Neural cell (in vitro differentiated cells): ENCODE measurements around the gene RASGRP4. TPM values are rescaled to one million over a fixed set of nuclear protein-coding genes. Genes with fewer than 3 reads are reported as not detected.

Experiments used
- H2AFZ ChIP-seq: fragments of 200-600, 300-800 bp; sonication (generic), shearing (Covaris generic); 2 replicates; pipeline ENCODE4 v1.6.0; 2014; ENCODE audit warnings: low read depth, mild to moderate bottlenecking, antibody characterized with exemption, low read length, moderate library complexity
- H3F3A ChIP-seq: fragments of 200-600 bp; shearing (Covaris generic); 2 replicates; pipeline ENCODE4 v1.6.1; 2016; ENCODE audit warnings: mild to moderate bottlenecking, moderate library complexity, mixed read lengths, antibody characterized with exemption, low read length; ENCODE audit not compliant: insufficient read depth, poor library complexity, severe bottlenecking
- H3K27ac ChIP-seq: fragments of 200-600, 300-800 bp; sonication (generic), shearing (Covaris generic); 2 replicates; pipeline ENCODE4 v1.5.1; 2014; ENCODE audit warnings: mild to moderate bottlenecking, low read length, moderate library complexity
- H3K27me3 ChIP-seq: fragments of 300-800, 200-600 bp; sonication (generic), shearing (Covaris generic); 2 replicates; pipeline ENCODE4 v1.6.0; 2014; ENCODE audit warnings: mild to moderate bottlenecking, low read depth, low read length, moderate library complexity; ENCODE audit not compliant: insufficient read depth
- H3K36me3 ChIP-seq: fragments of 300-800, 200-600 bp; sonication (generic), shearing (Covaris generic); 2 replicates; pipeline ENCODE4 v1.5.1; 2014; ENCODE audit warnings: mild to moderate bottlenecking, antibody characterized with exemption, low read length, moderate library complexity; ENCODE audit not compliant: insufficient read depth
- H3K4me2 ChIP-seq: fragments of 300-800, 200-600 bp; sonication (generic), shearing (Covaris generic); 2 replicates; pipeline ENCODE4 v1.6.0; 2014; ENCODE audit warnings: mild to moderate bottlenecking, low read length
- H3K4me3 ChIP-seq: fragments of 300-800, 200-600 bp; sonication (generic), shearing (Covaris generic); 2 replicates; pipeline ENCODE4 v1.5.1; 2014; ENCODE audit warnings: mild to moderate bottlenecking, low read length, moderate library complexity
- H3K79me2 ChIP-seq: fragments of 200-600 bp; shearing (Covaris generic); replicated peaks from 2 replicates; pipeline ENCODE4 v1.6.0; 2014; ENCODE audit warnings: mild to moderate bottlenecking, low read length, moderate library complexity; ENCODE audit not compliant: insufficient read depth
- H3K9ac ChIP-seq: fragments of 300-800, 200-600 bp; sonication (generic), shearing (Covaris generic); 2 replicates; pipeline ENCODE4 v1.6.1; 2016; ENCODE audit warnings: mild to moderate bottlenecking, low read length, mixed read lengths
- H3K9me2 ChIP-seq: fragments of 200-600 bp; shearing (Covaris generic); 2 replicates; pipeline ENCODE4 v1.6.1; 2016; ENCODE audit warnings: mild to moderate bottlenecking, low read length, mixed read lengths; ENCODE audit not compliant: insufficient read depth
- H3K9me3 ChIP-seq: fragments of 200-600, 300-800 bp; sonication (generic), shearing (Covaris generic); 2 replicates; pipeline ENCODE4 v1.6.1; 2016; ENCODE audit warnings: mild to moderate bottlenecking, mixed run types, low read length, moderate library complexity, mixed read lengths
- H4K20me1 ChIP-seq: fragments of 200-600 bp; shearing (Covaris generic); 2 replicates; pipeline ENCODE4 v1.6.1; 2016; ENCODE audit warnings: mild to moderate bottlenecking, mixed run types; ENCODE audit not compliant: insufficient read depth
- EP300 ChIP-seq: fragments of 450-650 bp; conservative IDR thresholded peaks from 2 replicates; pipeline ENCODE4 v1.6.1; 2014; ENCODE audit warnings: antibody characterized with exemption, mild to moderate bottlenecking, moderate library complexity; ENCODE audit not compliant: poor library complexity, severe bottlenecking
- EZH2 ChIP-seq: fragments of 200-600, 300-800 bp; shearing (Covaris generic), sonication (generic); IDR thresholded peaks from 2 replicates; pipeline ENCODE4 v1.6.1; 2014; ENCODE audit warnings: antibody characterized with exemption, low read length, borderline replicate concordance, mild to moderate bottlenecking; ENCODE audit not compliant: insufficient read depth, poor library complexity, severe bottlenecking
- MXI1 ChIP-seq: fragments of 450-650 bp; conservative IDR thresholded peaks from 2 replicates; pipeline ENCODE4 v1.6.1; 2014; ENCODE audit warnings: antibody characterized with exemption, mild to moderate bottlenecking; ENCODE audit not compliant: poor library complexity, severe bottlenecking
- POLR2AphosphoS5 ChIP-seq: IDR thresholded peaks from 2 replicates; pipeline ENCODE4 v1.6.1; 2012
- RAD21 ChIP-seq: fragments of 450-650 bp; conservative IDR thresholded peaks from 2 replicates; pipeline ENCODE4 v1.6.1; 2014; ENCODE audit warnings: antibody characterized with exemption, mild to moderate bottlenecking, moderate library complexity
- SMC3 ChIP-seq: fragments of 450-650 bp; conservative IDR thresholded peaks from 2 replicates; pipeline ENCODE4 v1.6.1; 2014; ENCODE audit warnings: antibody characterized with exemption, mild to moderate bottlenecking, moderate library complexity; ENCODE audit not compliant: poor library complexity
- TAF1 ChIP-seq: IDR thresholded peaks from 2 replicates; pipeline ENCODE4 v1.6.1; 2012; ENCODE audit warnings: low read depth
- polyA plus RNA-seq: library from polyadenylated mRNA; depleted of rRNA; stranded (reverse); fragments of >200 nt; gene quantifications from 2 replicates; pipeline ENCODE4 v1.2.3, GENCODE V29; 2014
- TF ChIP-seq, protein P1 (sequence below): IDR thresholded peaks from 2 replicates; pipeline ENCODE4 v1.6.1; 2012; ENCODE audit warnings: borderline replicate concordance
- TF ChIP-seq, protein P2 (sequence below): fragments of 450-650 bp; IDR thresholded peaks from 2 replicates; pipeline ENCODE4 v1.5.1; 2014; ENCODE audit warnings: antibody characterized with exemption, mild to moderate bottlenecking, moderate library complexity; ENCODE audit not compliant: poor library complexity, severe bottlenecking

Gene RASGRP4
- polyA plus RNA-seq, 1 donor from 2014 or later = not detected

- Histone ChIP-seq H4K20me1 (no peaks in the 10 kb centered on the region), H3K27me3 (no peaks in the 10 kb centered on the region), H2AFZ (no peak overlapping the region), H3K79me2 (no peaks in the 10 kb centered on the region), H3K4me3 (no peak overlapping the region), H3K4me2 (no peak overlapping the region), H3K9me3 (no peaks in the 10 kb centered on the region), H3K9me2 (no peaks in the 10 kb centered on the region), H3K36me3 (no peaks in the 10 kb centered on the region), H3F3A (no peaks in the 10 kb centered on the region), H3K9ac (no peak overlapping the region), H3K27ac (no peak overlapping the region)
- TF ChIP-seq TAF1 (no peak), EP300 (no peak), SMC3 (no peak), EZH2 (no peak), RAD21 (no peak), MXI1 (no peak), POLR2AphosphoS5 (no peak)
- TF ChIP-seq, protein P1, sequence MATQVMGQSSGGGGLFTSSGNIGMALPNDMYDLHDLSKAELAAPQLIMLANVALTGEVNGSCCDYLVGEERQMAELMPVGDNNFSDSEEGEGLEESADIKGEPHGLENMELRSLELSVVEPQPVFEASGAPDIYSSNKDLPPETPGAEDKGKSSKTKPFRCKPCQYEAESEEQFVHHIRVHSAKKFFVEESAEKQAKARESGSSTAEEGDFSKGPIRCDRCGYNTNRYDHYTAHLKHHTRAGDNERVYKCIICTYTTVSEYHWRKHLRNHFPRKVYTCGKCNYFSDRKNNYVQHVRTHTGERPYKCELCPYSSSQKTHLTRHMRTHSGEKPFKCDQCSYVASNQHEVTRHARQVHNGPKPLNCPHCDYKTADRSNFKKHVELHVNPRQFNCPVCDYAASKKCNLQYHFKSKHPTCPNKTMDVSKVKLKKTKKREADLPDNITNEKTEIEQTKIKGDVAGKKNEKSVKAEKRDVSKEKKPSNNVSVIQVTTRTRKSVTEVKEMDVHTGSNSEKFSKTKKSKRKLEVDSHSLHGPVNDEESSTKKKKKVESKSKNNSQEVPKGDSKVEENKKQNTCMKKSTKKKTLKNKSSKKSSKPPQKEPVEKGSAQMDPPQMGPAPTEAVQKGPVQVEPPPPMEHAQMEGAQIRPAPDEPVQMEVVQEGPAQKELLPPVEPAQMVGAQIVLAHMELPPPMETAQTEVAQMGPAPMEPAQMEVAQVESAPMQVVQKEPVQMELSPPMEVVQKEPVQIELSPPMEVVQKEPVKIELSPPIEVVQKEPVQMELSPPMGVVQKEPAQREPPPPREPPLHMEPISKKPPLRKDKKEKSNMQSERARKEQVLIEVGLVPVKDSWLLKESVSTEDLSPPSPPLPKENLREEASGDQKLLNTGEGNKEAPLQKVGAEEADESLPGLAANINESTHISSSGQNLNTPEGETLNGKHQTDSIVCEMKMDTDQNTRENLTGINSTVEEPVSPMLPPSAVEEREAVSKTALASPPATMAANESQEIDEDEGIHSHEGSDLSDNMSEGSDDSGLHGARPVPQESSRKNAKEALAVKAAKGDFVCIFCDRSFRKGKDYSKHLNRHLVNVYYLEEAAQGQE = no peak
- TF ChIP-seq, protein P2, sequence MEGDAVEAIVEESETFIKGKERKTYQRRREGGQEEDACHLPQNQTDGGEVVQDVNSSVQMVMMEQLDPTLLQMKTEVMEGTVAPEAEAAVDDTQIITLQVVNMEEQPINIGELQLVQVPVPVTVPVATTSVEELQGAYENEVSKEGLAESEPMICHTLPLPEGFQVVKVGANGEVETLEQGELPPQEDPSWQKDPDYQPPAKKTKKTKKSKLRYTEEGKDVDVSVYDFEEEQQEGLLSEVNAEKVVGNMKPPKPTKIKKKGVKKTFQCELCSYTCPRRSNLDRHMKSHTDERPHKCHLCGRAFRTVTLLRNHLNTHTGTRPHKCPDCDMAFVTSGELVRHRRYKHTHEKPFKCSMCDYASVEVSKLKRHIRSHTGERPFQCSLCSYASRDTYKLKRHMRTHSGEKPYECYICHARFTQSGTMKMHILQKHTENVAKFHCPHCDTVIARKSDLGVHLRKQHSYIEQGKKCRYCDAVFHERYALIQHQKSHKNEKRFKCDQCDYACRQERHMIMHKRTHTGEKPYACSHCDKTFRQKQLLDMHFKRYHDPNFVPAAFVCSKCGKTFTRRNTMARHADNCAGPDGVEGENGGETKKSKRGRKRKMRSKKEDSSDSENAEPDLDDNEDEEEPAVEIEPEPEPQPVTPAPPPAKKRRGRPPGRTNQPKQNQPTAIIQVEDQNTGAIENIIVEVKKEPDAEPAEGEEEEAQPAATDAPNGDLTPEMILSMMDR = no peak
Observed at GRCh38 chr19:38422438-38422837, 3.6 kb downstream of the RASGRP4 start.

GRCh38 chr19:38421856-38422255, 4.2 kb downstream of the RASGRP4 start:
- H3K79me2 ChIP-seq = no peaks in the 10 kb centered on the region
- no peak overlapping the region for H3K27ac ChIP-seq
- H4K20me1 ChIP-seq = no peaks in the 10 kb centered on the region
- H3K9me2 ChIP-seq = no peaks in the 10 kb centered on the region
- no peak overlapping the region for H3K4me3 ChIP-seq
- no peaks in the 10 kb centered on the region for H3K36me3 ChIP-seq
- TF ChIP-seq SMC3 (no peak), EZH2 (no peak), TAF1 (no peak), RAD21 (no peak), EP300 (no peak), MXI1 (no peak), POLR2AphosphoS5 (no peak)
- TF ChIP-seq, protein P2 = no peak
- TF ChIP-seq, protein P1 = no peak
- H3K27me3 ChIP-seq = no peaks in the 10 kb centered on the region
- H2AFZ ChIP-seq = no peak overlapping the region
- no peaks in the 10 kb centered on the region for H3K9me3 ChIP-seq
- H3K4me2 ChIP-seq = no peak overlapping the region
- no peaks in the 10 kb centered on the region for H3F3A ChIP-seq
- no peak overlapping the region for H3K9ac ChIP-seq
